Spinal cord (tissue), 10 donors: Measurements from ENCODE around the gene BCL2L11. TPM values are rescaled to one million over a fixed set of nuclear protein-coding genes. Genes with fewer than 3 reads are reported as not detected.

ENCODE experiments used
- DNase-seq, 6 donors: peaks; one replicate each; pipeline versions ENCODE4 v3.0.0 to v3.0.0-alpha.2; 2013 to 2015; ENCODE audit warnings: low spot score in 6 of 6, low read depth in 4 of 6
- H3K27ac ChIP-seq: one replicate; pipeline ENCODE4 v1.5.1; 2013; ENCODE audit warnings: low read depth, low read length, control low read depth
- H3K27me3 ChIP-seq: one replicate; pipeline ENCODE4 v1.6.1; 2013; ENCODE audit warnings: low read length; ENCODE audit not compliant: control insufficient read depth, insufficient read depth
- H3K36me3 ChIP-seq: one replicate; pipeline ENCODE4 v1.6.1; 2013; ENCODE audit warnings: low read length; ENCODE audit not compliant: control insufficient read depth, insufficient read depth
- H3K4me1 ChIP-seq: one replicate; pipeline ENCODE4 v1.6.1; 2013; ENCODE audit warnings: low read length; ENCODE audit not compliant: control insufficient read depth, insufficient read depth
- H3K4me3 ChIP-seq: one replicate; pipeline ENCODE4 v1.5.1; 2013; ENCODE audit warnings: low read depth, low read length, control low read depth
- H3K9me3 ChIP-seq: one replicate; pipeline ENCODE4 v1.6.1; 2013; ENCODE audit warnings: low read length; ENCODE audit not compliant: control insufficient read depth, insufficient read depth
- WGBS: methylation state at CpG from one replicate; pipeline ENCODE4 v1.1.5; 2013; ENCODE audit warnings: missing lambda C conversion rate; ENCODE audit not compliant: insufficient coverage; 5-methylcytosine and 5-hydroxymethylcytosine counted together
- polyA plus RNA-seq, 2 donors: library from polyadenylated mRNA; unstranded; fragments of 120-200 nt; gene quantifications; one replicate each; pipeline ENCODE4 v1.2.1, GENCODE V29; 2013; ENCODE audit not compliant: insufficient read length in 2 of 2
- total RNA-seq, 2 donors: library from RNA; depleted of rRNA in 1 of 2; stranded (reverse); fragments of 120-200 nt in 1 of 2; fragments of >200 nt in 1 of 2; gene quantifications; one replicate each; pipeline versions ENCODE4 v1.2.3 to v1.2.4, GENCODE V29; 2013 to 2014
- donor health status: healthy.

BCL2L11 gene
- total and polyA plus RNA-seq, 4 donors = 9.7 to 17.7 (median 13.4) TPM

DNA sequence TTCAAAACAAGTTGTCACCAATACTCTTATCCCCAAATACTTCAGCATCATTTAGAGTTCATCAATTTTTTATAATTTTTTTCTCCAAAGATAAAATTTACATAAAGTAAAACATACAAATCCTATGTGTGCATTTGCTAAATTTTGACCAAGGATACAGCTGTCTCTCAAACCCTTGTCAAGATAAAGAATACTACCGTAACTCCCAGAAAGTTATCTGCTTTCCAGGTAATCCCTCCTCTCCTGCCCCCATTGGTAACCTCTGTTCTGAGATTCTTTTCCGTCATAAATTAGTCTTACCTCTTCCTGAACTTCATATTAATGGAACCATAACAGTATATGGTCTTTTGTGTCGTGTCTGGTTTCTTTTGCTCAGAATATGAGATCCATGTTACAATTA lies 49.2 kb downstream of the BCL2L11 start:
- 71% methylated on average over 1 of the region's 3 CpGs for WGBS
- peaks cover 8% of the 10 kb centered on the region for H3K36me3 ChIP-seq

GRCh38 chr2:111171337-111171930 lies 50.7 kb downstream of the BCL2L11 start:
- no peak for DNase-seq
- H3K36me3 ChIP-seq = no peaks in the 10 kb centered on the region
- H3K4me1 ChIP-seq = peaks cover 5% of the 10 kb centered on the region
- H3K4me3 ChIP-seq = no peak overlapping the region
- no peaks in the 10 kb centered on the region for H3K9me3 ChIP-seq
- H3K27me3 ChIP-seq = no peaks in the 10 kb centered on the region
- 83% methylated on average over 9 of the region's 10 CpGs for WGBS
- H3K27ac ChIP-seq = no peak overlapping the region

More for the DNA sequence above, 49.2 kb downstream of the BCL2L11 start:
- H3K4me3 ChIP-seq = no peak overlapping the region
- H3K4me1 ChIP-seq = no peaks in the 10 kb centered on the region
- no peak for DNase-seq
- no peaks in the 10 kb centered on the region for H3K9me3 ChIP-seq
- H3K27me3 ChIP-seq = no peaks in the 10 kb centered on the region
- H3K27ac ChIP-seq = no peak overlapping the region

DNA sequence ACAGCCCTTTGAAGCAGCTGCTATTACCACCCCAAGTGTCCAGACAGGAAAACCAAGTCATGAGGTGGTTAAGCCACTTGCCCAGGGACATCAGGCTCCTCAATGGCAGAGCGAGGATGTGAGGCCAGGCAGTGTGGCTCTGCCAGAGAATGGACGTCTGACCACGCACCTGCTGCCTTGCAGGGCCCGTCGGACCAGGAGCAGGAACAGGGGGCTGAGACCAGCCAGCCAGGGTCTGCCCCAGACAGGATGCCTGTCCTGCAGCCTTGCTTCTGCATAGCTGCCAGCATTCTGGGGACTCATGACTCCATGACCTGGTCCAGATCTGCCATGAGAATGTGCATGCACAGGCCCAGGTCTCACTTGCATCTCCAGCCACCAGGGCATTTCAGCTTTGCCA lies 52.0 kb downstream of the BCL2L11 start:
- Histone ChIP-seq H3K4me3 (no peak overlapping the region), H3K36me3 (no peaks in the 10 kb centered on the region), H3K27ac (no peak overlapping the region), H3K4me1 (peaks cover 5% of the 10 kb centered on the region), H3K27me3 (no peaks in the 10 kb centered on the region), H3K9me3 (no peaks in the 10 kb centered on the region)
- WGBS = 96% methylated on average over 5 of the region's 5 CpGs
- no peak for DNase-seq

GRCh38 chr2:111173338-111173737 lies 52.6 kb downstream of the BCL2L11 start:
- Histone ChIP-seq H3K4me3 (no peak overlapping the region), H3K9me3 (no peaks in the 10 kb centered on the region), H3K27me3 (no peaks in the 10 kb centered on the region), H3K4me1 (peaks cover 5% of the 10 kb centered on the region), H3K36me3 (no peaks in the 10 kb centered on the region), H3K27ac (no peak overlapping the region)
- DNase-seq = no peak
- 92% methylated on average over 5 of the region's 7 CpGs for WGBS

GRCh38 chr2:111173856-111174255 lies 53.1 kb downstream of the BCL2L11 start:
- no peak overlapping the region for H3K4me3 ChIP-seq
- DNase-seq = no peak
- WGBS = 90% methylated on average over 4 of the region's 6 CpGs
- H3K9me3 ChIP-seq = no peaks in the 10 kb centered on the region
- H3K27ac ChIP-seq = no peak overlapping the region
- H3K27me3 ChIP-seq = no peaks in the 10 kb centered on the region
- H3K4me1 ChIP-seq = peaks cover 5% of the 10 kb centered on the region
- H3K36me3 ChIP-seq = no peaks in the 10 kb centered on the region

DNA sequence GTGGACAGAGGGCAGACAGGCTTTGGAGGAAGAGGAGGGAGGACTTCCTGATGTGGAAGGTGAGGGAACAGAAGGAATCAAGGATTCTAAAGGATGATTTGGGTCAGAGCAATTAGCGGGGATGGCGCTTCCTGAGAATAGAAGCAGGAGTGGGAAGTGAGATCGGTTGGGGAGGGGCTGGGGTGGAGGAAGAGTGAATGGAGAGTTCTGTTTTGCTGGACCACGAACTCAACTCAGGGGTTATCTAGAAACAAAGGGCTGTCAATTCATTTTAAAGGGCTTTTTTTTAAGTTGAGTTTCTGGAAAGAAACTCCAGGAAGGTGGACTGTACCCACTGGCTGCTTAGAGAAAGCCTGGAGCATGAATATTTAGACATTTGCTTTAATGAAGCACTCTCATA lies 54.9 kb downstream of the BCL2L11 start:
- WGBS = 70% methylated on average over 4 of the region's 4 CpGs
- Histone ChIP-seq H3K36me3 (no peaks in the 10 kb centered on the region), H3K27me3 (no peaks in the 10 kb centered on the region), H3K27ac (no peak overlapping the region), H3K4me1 (peaks cover 5% of the 10 kb centered on the region), H3K4me3 (no peak overlapping the region), H3K9me3 (no peaks in the 10 kb centered on the region)
- DNase-seq = no peak

DNA sequence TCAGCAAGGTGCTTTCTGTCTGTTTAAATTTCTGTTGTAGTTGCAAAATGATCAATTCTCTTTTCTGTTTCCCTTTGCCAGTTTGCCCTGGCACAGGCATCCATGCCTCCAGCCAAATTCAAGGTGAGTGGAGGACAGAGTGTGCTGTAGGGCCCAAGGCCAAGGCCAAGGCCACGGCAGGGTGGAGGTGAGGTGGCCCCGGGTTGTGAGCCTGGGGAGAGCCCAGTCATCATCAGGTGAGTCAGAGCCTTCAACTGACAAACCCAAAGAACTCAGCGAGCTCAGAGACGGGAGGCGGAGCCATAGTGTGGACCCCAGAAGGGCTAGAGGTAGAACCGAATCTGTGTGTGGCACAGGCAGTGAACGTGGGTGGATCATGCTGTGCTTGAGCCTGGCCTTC lies 55.7 kb downstream of the BCL2L11 start:
- Histone ChIP-seq H3K36me3 (no peaks in the 10 kb centered on the region), H3K4me3 (no peak overlapping the region), H3K4me1 (peaks cover 5% of the 10 kb centered on the region), H3K27ac (no peak overlapping the region), H3K27me3 (no peaks in the 10 kb centered on the region), H3K9me3 (no peaks in the 10 kb centered on the region)
- WGBS = 92% methylated on average over 7 of the region's 7 CpGs
- no peak for DNase-seq

- peaks cover 5% of the 10 kb centered on the region for H3K4me1 ChIP-seq
- no peak overlapping the region for H3K27ac ChIP-seq
- 79% methylated on average over 2 of the region's 4 CpGs for WGBS
- H3K9me3 ChIP-seq = no peaks in the 10 kb centered on the region
- H3K4me3 ChIP-seq = no peak overlapping the region
- H3K36me3 ChIP-seq = no peaks in the 10 kb centered on the region
- no peak for DNase-seq
- no peaks in the 10 kb centered on the region for H3K27me3 ChIP-seq
These were observed 56.2 kb downstream of the BCL2L11 start for GRCh38 chr2:111176867-111177266.

- H3K4me3 ChIP-seq = no peak overlapping the region
- H3K36me3 ChIP-seq = no peaks in the 10 kb centered on the region
- no peak for DNase-seq
- H3K27ac ChIP-seq = no peak overlapping the region
- peaks cover 5% of the 10 kb centered on the region for H3K4me1 ChIP-seq
- no peaks in the 10 kb centered on the region for H3K27me3 ChIP-seq
- WGBS = 100% methylated on average over 2 of the region's 4 CpGs
- H3K9me3 ChIP-seq = no peaks in the 10 kb centered on the region
These were observed 57.6 kb downstream of the BCL2L11 start for GRCh38 chr2:111178296-111178695.

DNA sequence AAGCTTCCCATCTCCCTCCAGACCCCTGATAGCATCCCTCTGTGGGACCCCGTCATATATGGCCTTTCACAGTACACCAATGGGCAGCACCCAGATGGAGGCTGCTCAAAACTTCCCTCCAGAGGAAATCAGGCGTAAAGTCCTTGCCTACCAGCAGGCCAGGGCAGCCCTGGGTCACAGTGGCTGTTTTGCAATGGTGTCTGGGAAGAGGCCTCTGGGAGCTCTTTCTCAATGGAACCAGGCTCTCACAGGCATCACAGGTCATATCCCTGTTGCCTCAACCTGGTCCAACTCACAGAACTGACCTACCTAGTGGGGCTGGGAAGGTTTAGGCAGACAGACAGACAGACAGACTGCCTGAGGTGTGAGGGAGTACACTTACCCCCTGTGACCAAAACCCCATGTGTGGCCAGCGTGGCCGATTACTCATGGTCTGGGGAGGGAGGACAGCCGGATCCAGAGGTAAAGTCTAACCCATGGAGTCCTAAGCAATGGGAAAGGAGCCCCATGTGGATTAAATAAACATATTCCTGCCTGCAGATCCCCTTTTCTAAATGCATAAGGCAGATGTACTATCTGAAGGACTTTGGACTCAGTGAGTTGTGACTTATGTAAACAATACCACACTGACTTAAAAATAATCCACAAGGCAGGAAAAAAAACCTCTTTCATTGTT lies 58.2 kb downstream of the BCL2L11 start:
- Histone ChIP-seq H3K4me1 (peaks cover 5% of the 10 kb centered on the region), H3K4me3 (no peak overlapping the region), H3K27ac (no peak overlapping the region), H3K9me3 (no peaks in the 10 kb centered on the region), H3K27me3 (no peaks in the 10 kb centered on the region), H3K36me3 (no peaks in the 10 kb centered on the region)
- 95% methylated on average over 2 of the region's 5 CpGs for WGBS
- DNase-seq = no peak
